Karpas-422 (cell line): ENCODE data around the gene PC. TPM values are rescaled to one million over a fixed set of nuclear protein-coding genes. Genes with fewer than 3 reads are reported as not detected.

Experiments used
- DNase-seq: peaks from one replicate; pipeline ENCODE4 v3.0.0-alpha.2; 2015
- H2AFZ ChIP-seq: fragments of 200-600 bp; sonication (generic); 2 replicates; pipeline ENCODE4 v1.6.1; 2014; ENCODE audit warnings: antibody characterized with exemption, low read length, mixed read lengths
- H3K27ac ChIP-seq: fragments of 200-600 bp; sonication (generic); 2 replicates; pipeline ENCODE4 v1.5.1; 2014; ENCODE audit warnings: mild to moderate bottlenecking, low read length, moderate library complexity
- H3K27me3 ChIP-seq: fragments of 200-600 bp; sonication (generic); 2 replicates; pipeline ENCODE4 v1.6.1; 2014; ENCODE audit warnings: low read length, mixed read lengths
- H3K36me3 ChIP-seq: fragments of 200-600 bp; sonication (generic); 2 replicates; pipeline ENCODE4 v1.6.1; 2014; ENCODE audit warnings: low read length, mixed read lengths; ENCODE audit not compliant: insufficient read depth
- H3K4me1 ChIP-seq: fragments of 200-600 bp; sonication (generic); 2 replicates; pipeline ENCODE4 v1.6.1; 2014; ENCODE audit warnings: mild to moderate bottlenecking, low read length, mixed read lengths
- H3K4me2 ChIP-seq: fragments of 200-600 bp; sonication (generic); 2 replicates; pipeline ENCODE4 v1.6.1; 2014; ENCODE audit warnings: low read length, low read depth, mild to moderate bottlenecking; ENCODE audit not compliant: poor library complexity, severe bottlenecking
- H3K4me3 ChIP-seq: fragments of 200-600 bp; sonication (generic); 2 replicates; pipeline ENCODE4 v1.5.1; 2014; ENCODE audit warnings: mild to moderate bottlenecking, antibody characterized with exemption, low read length, mixed read lengths
- H3K79me2 ChIP-seq: fragments of 200-600 bp; sonication (generic); 2 replicates; pipeline ENCODE4 v1.6.1; 2014; ENCODE audit warnings: mild to moderate bottlenecking, low read length, mixed read lengths
- H3K9ac ChIP-seq: fragments of 200-600 bp; sonication (generic); 2 replicates; pipeline ENCODE4 v1.6.0; 2014; ENCODE audit warnings: low read length
- H3K9me2 ChIP-seq: fragments of 200-600 bp; sonication (generic), shearing (Covaris generic); replicated peaks from 2 replicates; pipeline ENCODE4 v1.6.0; 2014; ENCODE audit warnings: mild to moderate bottlenecking, low read length, moderate library complexity; ENCODE audit not compliant: insufficient read depth
- H3K9me3 ChIP-seq: fragments of 300-700, 200-600 bp; sonication (generic); 2 replicates; pipeline ENCODE4 v1.6.1; 2014; ENCODE audit warnings: low read length, mixed read lengths
- H4K20me1 ChIP-seq: fragments of 200-600 bp; sonication (generic); 2 replicates; pipeline ENCODE4 v1.6.1; 2014; ENCODE audit warnings: mild to moderate bottlenecking, antibody characterized with exemption, low read length, low read depth; ENCODE audit not compliant: insufficient read depth
- total RNA-seq: library from RNA; depleted of rRNA; stranded (reverse); fragments of >200 nt; shearing (Covaris generic); gene quantifications from 2 replicates; pipeline ENCODE4 v1.2.3, GENCODE V29; 2014; ENCODE audit warnings: low replicate concordance

The PC gene
- total RNA-seq, 1 experiment from 2014 or later: not detected

DNA sequence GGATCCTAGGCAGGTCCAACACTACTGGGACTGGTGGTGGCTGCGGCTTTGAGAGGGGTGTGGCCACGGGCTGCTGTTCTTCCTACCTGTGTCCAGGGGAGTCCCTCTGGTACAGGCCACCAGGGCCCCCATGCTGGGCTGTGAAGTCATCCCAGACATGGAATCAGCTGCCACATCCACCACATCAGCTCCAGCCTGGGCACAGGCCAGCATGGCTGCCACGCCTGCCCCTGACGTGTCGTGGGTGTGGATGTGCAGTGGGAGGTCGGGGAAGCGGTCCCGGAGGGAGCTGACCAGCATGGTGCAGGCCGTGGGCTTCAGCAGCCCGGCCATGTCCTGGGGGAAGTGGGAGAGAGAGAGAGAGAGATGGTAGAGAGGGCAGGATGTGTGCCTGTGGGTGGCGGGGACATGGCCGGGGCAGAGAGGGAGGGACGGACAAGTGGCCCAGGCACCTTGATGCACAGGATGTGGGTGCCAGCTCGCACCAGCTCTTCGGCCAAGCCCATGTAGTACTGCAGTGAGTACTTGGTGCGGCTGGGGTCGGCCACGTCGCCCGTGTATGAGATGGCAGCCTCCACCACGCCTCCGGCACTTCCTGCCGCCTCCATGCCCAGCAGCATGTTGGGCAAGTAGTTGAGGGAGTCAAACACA is 107.5 kb downstream of the PC start:
- H3K9me3 ChIP-seq: no peaks in the 10 kb centered on the region
- H3K9ac ChIP-seq: no peak overlapping the region
- H3K27me3 ChIP-seq: no peaks in the 10 kb centered on the region
- H3K36me3 ChIP-seq: no peaks in the 10 kb centered on the region
- no peak for DNase-seq
- H3K79me2 ChIP-seq: no peaks in the 10 kb centered on the region
- H2AFZ ChIP-seq: no peak overlapping the region
- H3K4me2 ChIP-seq: no peak overlapping the region
- no peaks in the 10 kb centered on the region for H4K20me1 ChIP-seq
- no peaks in the 10 kb centered on the region for H3K9me2 ChIP-seq
- no peak overlapping the region for H3K27ac ChIP-seq
- H3K4me1 ChIP-seq: peaks cover 15% of the 10 kb centered on the region
- H3K4me3 ChIP-seq: no peak overlapping the region

DNA sequence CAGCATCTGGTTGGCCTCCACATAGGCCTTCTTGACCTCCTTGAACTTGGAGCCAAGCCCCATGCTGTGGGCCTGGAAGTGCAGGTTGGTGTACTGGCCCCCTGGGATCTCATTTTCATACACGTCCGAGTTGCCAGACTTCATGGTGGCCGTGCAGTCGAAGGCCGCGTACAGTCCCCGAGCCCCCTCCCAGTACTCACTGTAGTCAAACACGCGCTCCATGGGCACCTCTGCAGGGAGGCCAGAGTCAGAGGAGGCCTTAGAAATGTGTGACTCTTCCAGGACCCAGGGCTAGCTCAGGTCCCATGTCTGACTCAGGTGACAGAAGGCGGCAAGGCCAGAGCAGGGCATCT is 108.0 kb downstream of the PC start:
- Histone ChIP-seq H3K4me2 (no peak overlapping the region), H3K4me1 (peaks cover 10% of the 10 kb centered on the region)
- no peak for DNase-seq

DNA sequence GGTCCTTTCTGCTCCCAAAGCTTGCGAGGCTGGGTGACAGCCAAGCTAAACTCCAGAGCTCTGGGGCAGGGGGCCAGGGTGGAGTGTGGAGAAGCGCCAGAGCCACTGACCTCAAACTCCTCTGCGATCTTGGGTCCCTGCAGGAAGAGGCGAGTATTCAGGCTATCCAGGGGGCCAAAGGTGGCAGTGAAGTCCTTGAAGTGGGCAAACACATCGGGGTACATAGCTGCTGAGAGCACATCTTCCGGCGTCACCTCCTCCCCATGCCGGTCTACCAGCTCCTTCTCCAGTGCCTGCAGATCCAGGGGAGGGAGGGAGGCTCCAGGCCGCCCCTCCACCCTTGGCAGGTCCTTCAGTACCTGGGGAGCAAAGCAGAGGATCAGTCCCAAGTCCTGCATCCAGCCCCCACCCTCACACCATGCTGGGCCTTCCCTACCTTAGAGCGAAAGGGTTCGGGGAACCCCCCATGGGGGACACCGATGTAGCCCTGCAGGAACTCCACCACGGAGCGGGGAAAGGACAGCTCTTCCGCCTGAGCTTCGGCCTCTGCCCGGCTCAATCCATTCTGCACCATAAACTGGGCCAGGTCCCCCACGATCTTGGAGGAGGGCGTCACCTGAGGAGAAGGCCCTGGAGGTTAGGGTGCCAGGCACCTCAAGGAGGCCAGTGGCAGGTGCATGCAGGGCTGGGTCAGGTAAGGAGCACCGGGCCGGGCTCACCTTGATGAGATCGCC is 108.5 kb downstream of the PC start:
- H4K20me1 ChIP-seq: no peaks in the 10 kb centered on the region
- peaks cover 13% of the 10 kb centered on the region for H3K4me1 ChIP-seq
- H3K36me3 ChIP-seq: no peaks in the 10 kb centered on the region
- no peaks in the 10 kb centered on the region for H3K9me2 ChIP-seq
- no peaks in the 10 kb centered on the region for H3K27me3 ChIP-seq
- peaks cover 7% of the 10 kb centered on the region for H3K79me2 ChIP-seq
- no peak for DNase-seq
- H3K27ac ChIP-seq: no peak overlapping the region
- H3K4me2 ChIP-seq: no peak overlapping the region
- H2AFZ ChIP-seq: no peak overlapping the region
- no peak overlapping the region for H3K9ac ChIP-seq
- H3K9me3 ChIP-seq: no peaks in the 10 kb centered on the region
- no peak overlapping the region for H3K4me3 ChIP-seq

More for the DNA sequence above, 108.0 kb downstream of the PC start:
- no peak overlapping the region for H3K27ac ChIP-seq
- H3K9me3 ChIP-seq: no peaks in the 10 kb centered on the region
- H3K36me3 ChIP-seq: no peaks in the 10 kb centered on the region
- H3K27me3 ChIP-seq: no peaks in the 10 kb centered on the region
- peaks cover 2% of the 10 kb centered on the region for H3K79me2 ChIP-seq
- no peak overlapping the region for H3K4me3 ChIP-seq
- H4K20me1 ChIP-seq: no peaks in the 10 kb centered on the region
- H3K9me2 ChIP-seq: no peaks in the 10 kb centered on the region
- no peak overlapping the region for H3K9ac ChIP-seq
- no peak overlapping the region for H2AFZ ChIP-seq

DNA sequence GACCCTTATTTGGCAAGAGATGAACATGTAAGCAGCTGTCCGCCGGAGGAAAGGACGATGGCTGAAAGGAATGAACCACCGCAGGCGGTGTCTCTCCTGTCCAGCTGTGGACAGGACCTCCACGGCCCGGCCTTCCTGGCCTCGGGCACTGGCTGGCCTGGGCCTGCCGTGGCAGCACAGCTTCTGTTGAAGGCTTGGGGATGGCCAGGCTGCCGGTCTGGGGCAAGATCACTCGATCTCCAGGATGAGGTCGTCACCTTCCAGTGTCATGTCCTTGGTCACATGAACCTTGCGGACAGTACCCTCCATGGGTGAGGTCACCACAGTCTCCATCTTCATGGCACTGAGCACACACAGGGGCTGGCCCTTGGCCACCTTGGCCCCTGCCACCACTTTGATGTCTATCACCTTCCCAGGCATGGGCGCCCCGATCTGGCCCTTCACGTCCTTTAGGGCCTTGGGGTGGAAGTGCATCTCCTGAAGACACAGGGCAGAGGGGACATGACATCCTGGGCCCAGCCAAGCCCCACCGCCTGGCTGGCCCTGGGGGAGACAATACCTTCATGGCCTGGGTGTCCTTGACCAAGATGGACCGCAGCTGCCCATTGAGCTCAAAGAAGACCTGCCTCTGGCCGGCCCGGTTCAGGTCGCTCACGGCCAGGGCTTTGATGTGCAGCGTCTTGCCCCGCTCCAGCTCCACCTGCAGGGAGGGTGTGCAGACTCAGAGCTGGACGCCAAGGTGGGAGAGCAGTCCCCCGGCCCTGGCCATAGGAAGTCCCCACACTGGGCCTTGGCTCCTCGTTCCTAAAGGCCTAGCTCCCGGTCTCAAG is 109.3 kb downstream of the PC start:
- Histone ChIP-seq H3K4me2 (no peak overlapping the region), H3K79me2 (peaks cover 15% of the 10 kb centered on the region), H3K27me3 (no peaks in the 10 kb centered on the region), H3K4me3 (no peak overlapping the region), H3K4me1 (peaks cover 21% of the 10 kb centered on the region), H3K36me3 (no peaks in the 10 kb centered on the region), H3K27ac (no peak overlapping the region), H3K9me3 (no peaks in the 10 kb centered on the region), H4K20me1 (peaks cover 5% of the 10 kb centered on the region), H2AFZ (no peak overlapping the region), H3K9me2 (no peaks in the 10 kb centered on the region), H3K9ac (no peak overlapping the region)
- no peak for DNase-seq

DNA sequence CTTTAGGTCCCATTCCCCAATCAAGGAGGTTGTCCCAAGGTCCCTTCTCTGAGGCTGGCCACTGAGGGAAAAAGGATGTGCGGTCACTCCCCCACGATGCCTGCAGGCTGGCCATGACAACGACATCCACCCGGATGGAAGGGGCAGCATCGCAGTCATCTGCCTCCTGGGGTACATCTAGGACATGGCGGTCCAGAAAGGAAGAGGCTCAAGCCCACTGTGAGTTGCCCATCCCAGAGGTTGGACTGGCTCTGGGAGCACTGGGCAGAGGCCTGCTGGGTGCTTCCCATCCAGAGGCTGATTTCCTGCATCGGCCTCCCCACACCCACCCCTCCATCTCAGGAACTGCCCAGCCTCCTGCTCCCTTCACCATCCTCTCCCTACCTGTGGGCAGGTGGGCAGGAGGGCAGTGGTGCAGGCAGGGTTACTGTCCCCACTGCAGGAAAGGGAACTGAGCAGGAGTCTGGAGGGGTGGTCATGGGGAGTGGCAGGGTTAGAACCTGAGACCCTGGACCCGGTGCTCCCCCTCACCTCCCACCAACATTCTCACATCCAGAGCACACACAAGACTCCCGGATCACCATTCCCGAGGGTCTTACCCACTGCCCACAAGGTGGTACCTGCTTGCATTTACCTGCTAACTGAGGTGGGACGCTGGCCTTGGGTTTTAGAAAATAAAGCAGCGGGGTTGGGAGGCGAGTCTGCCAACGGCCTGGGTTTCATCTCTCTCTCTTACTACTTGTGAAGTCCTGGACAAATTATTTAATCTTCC is 110.5 kb downstream of the PC start:
- peaks cover 22% of the 10 kb centered on the region for H3K4me1 ChIP-seq
- no peak for DNase-seq
- no peaks in the 10 kb centered on the region for H3K9me3 ChIP-seq
- no peak overlapping the region for H2AFZ ChIP-seq
- H3K79me2 ChIP-seq: peaks cover 26% of the 10 kb centered on the region
- H3K4me2 ChIP-seq: no peak overlapping the region
- peaks cover 8% of the 10 kb centered on the region for H4K20me1 ChIP-seq
- no peak overlapping the region for H3K4me3 ChIP-seq
- no peaks in the 10 kb centered on the region for H3K36me3 ChIP-seq
- H3K9ac ChIP-seq: no peak overlapping the region
- H3K27me3 ChIP-seq: no peaks in the 10 kb centered on the region
- H3K9me2 ChIP-seq: no peaks in the 10 kb centered on the region
- no peak overlapping the region for H3K27ac ChIP-seq

DNA sequence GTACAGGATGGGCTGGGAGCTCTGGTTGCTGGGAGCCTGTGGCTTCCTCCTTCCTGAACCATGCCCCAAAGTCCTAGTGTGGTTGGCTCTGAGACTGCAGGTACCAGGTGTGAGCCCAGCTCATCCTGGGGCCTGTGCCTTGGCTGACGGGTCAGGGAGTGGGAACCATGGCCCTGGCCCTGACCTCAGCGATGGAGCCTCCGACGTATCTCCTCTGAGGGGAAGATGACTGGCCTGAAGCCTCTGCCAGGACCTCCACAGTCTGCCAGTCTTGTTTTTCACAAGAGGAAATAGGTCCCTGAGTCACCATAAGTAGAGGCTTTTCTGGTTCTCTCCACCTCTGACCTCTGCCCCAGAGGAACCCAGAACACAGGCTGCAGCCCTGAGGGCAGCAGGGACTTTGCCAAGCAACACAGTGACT is 111.5 kb downstream of the PC start:
- Histone ChIP-seq H3K4me1 (peaks cover 20% of the 10 kb centered on the region), H2AFZ (no peak overlapping the region), H3K79me2 (peaks cover 36% of the 10 kb centered on the region), H4K20me1 (peaks cover 18% of the 10 kb centered on the region), H3K4me2 (no peak overlapping the region), H3K27ac (no peak overlapping the region), H3K36me3 (peaks cover 2% of the 10 kb centered on the region; the same call in 1 of the 2 replicates), H3K9me2 (no peaks in the 10 kb centered on the region), H3K27me3 (no peaks in the 10 kb centered on the region), H3K9me3 (no peaks in the 10 kb centered on the region), H3K4me3 (no peak overlapping the region), H3K9ac (no peak overlapping the region)
- DNase-seq: no peak

DNA sequence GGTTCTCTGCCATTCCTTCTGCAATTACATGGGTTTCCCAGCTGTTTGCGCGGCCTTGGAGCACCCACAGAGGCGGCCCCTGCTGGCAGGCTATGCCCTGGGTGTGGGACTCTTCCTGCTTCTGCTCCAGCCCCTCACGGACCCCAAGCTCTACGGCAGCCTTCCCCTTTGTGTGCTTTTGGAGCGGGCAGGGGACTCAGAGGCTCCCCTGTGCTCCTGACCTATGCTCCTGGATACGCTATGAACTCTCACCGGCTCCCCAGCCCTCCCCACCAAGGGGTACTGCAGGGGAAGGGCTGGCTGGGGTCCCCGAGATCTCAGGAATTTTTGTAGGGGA is 112.3 kb downstream of the PC start:
- H2AFZ ChIP-seq: no peak overlapping the region
- no peak overlapping the region for H3K9ac ChIP-seq
- H3K4me3 ChIP-seq: no peak overlapping the region
- peaks cover 26% of the 10 kb centered on the region for H3K4me1 ChIP-seq
- H3K27me3 ChIP-seq: no peaks in the 10 kb centered on the region
- no peak overlapping the region for H3K27ac ChIP-seq
- H3K4me2 ChIP-seq: no peak overlapping the region
- no peaks in the 10 kb centered on the region for H3K9me2 ChIP-seq
- H4K20me1 ChIP-seq: peaks cover 22% of the 10 kb centered on the region
- no peaks in the 10 kb centered on the region for H3K9me3 ChIP-seq
- peaks cover 43% of the 10 kb centered on the region for H3K79me2 ChIP-seq
- DNase-seq: no peak
- peaks cover 6% of the 10 kb centered on the region; the same call in 1 of the 2 replicates for H3K36me3 ChIP-seq
